IMR-90 (cell line): ENCODE measurements around the gene AGXT2. TPM values are rescaled to one million over a fixed set of nuclear protein-coding genes. Genes with fewer than 3 reads are reported as not detected.

Experiments
- ATAC-seq: fragments of 200-7000 bp; cut with Tn5 transposase; 2 replicates; pipeline ENCODE4 v1.9.1; 2020; ENCODE audit warnings: low read depth, mild to moderate bottlenecking, moderate library complexity
- BruUV-seq: library from RNA; stranded (reverse); fragments of 400-500 nt; replicated peaks from 2 replicates; lab custom pipeline; 2021; lab: Mats Ljungman, UMichigan
- CTCF ChIA-PET: fragments of 300-600 bp; formaldehyde crosslinking; extraction: SDS; loops from one replicate; lab custom pipeline; 2021; ENCODE audit warnings: antibody characterized with exemption; lab: Yijun Ruan, JAX
- POLR2A ChIA-PET: fragments of 300-600 bp; sonication (Branson Sonifier 250); formaldehyde crosslinking; loops from one replicate; lab custom pipeline; 2022; ENCODE audit warnings: antibody characterized with exemption; ENCODE audit not compliant: unreplicated experiment; lab: Charles Lee
- DNase-seq: peaks from one replicate; pipeline ENCODE4 v3.0.0; 2013
- H2AFZ ChIP-seq: replicated peaks from 2 replicates; pipeline ENCODE3; 2013; ENCODE audit warnings: low read length, mild to moderate bottlenecking; ENCODE audit not compliant: poor library complexity
- H2AK5ac ChIP-seq: 2 replicates; pipeline ENCODE4 v1.6.1; 2013; ENCODE audit warnings: low read depth, low read length, inconsistent platforms
- H2AK9ac ChIP-seq: replicated peaks from 2 replicates; pipeline ENCODE3; 2013; ENCODE audit warnings: mild to moderate bottlenecking, low read depth, low read length, moderate library complexity; ENCODE audit not compliant: poor library complexity
- H2BK120ac ChIP-seq: 2 replicates; pipeline ENCODE4 v1.6.1; 2013; ENCODE audit warnings: low read depth, low read length, inconsistent platforms
- H2BK15ac ChIP-seq: 3 replicates; pipeline ENCODE4 v1.6.1; 2013; ENCODE audit warnings: low read depth, low read length, inconsistent platforms
- H2BK20ac ChIP-seq: 2 replicates; pipeline ENCODE4 v1.6.1; 2013; ENCODE audit warnings: low read depth, mild to moderate bottlenecking, inconsistent platforms, low read length, moderate library complexity
- H2BK5ac ChIP-seq: 2 replicates; pipeline ENCODE4 v1.6.1; 2013; ENCODE audit warnings: mild to moderate bottlenecking, low read depth, low read length, inconsistent platforms; ENCODE audit not compliant: poor library complexity, severe bottlenecking
- H3K14ac ChIP-seq: replicated peaks from 2 replicates; pipeline ENCODE4 v1.6.1; 2013; ENCODE audit warnings: low read depth, low read length, inconsistent platforms
- H3K18ac ChIP-seq: 2 replicates; pipeline ENCODE4 v1.6.1; 2013; ENCODE audit warnings: low read depth, low read length, control low read depth
- H3K23ac ChIP-seq: 2 replicates; pipeline ENCODE4 v1.6.1; 2013; ENCODE audit warnings: low read depth, low read length, inconsistent platforms
- H3K27ac ChIP-seq: 2 replicates; pipeline ENCODE4 v1.5.1; 2013; ENCODE audit warnings: mild to moderate bottlenecking, control low read depth, low read length; ENCODE audit not compliant: insufficient read depth
- H3K27me3 ChIP-seq: 2 replicates; pipeline ENCODE4 v1.6.1; 2013; ENCODE audit warnings: low read length; ENCODE audit not compliant: control insufficient read depth, insufficient read depth
- H3K36me3 ChIP-seq: 2 replicates; pipeline ENCODE4 v1.6.1; 2013; ENCODE audit warnings: low read length, mixed read lengths; ENCODE audit not compliant: control insufficient read depth, insufficient read depth
- H3K4ac ChIP-seq: 2 replicates; pipeline ENCODE4 v1.6.1; 2013; ENCODE audit warnings: low read depth, low read length, inconsistent platforms
- H3K4me1 ChIP-seq: 2 replicates; pipeline ENCODE4 v1.6.1; 2013; ENCODE audit warnings: low read length, mixed read lengths; ENCODE audit not compliant: control insufficient read depth, insufficient read depth
- H3K4me2 ChIP-seq: 2 replicates; pipeline ENCODE4 v1.6.1; 2013; ENCODE audit warnings: low read depth, mild to moderate bottlenecking, control low read depth, low read length, moderate library complexity
- H3K4me3 ChIP-seq: 2 replicates; pipeline ENCODE4 v1.5.1; 2013; ENCODE audit warnings: low read depth, mild to moderate bottlenecking, control low read depth, low read length, moderate library complexity; ENCODE audit not compliant: insufficient read depth
- H3K56ac ChIP-seq: 2 replicates; pipeline ENCODE4 v1.6.1; 2013; ENCODE audit warnings: low read length, inconsistent platforms; ENCODE audit not compliant: insufficient read depth; ENCODE audit errors: extremely low read depth
- H3K79me1 ChIP-seq, 2 experiments: 2 replicates each; pipeline ENCODE4 v1.6.1; 2013; ENCODE audit warnings: low read length in 2 of 2, inconsistent platforms in 1 of 2, low read depth in 1 of 2
- H3K9ac ChIP-seq: 2 replicates; pipeline ENCODE4 v1.6.1; 2013; ENCODE audit warnings: low read depth, low read length, control low read depth
- H3K9me1 ChIP-seq: 2 replicates; pipeline ENCODE4 v1.6.1; 2013; ENCODE audit warnings: low read length, inconsistent platforms; ENCODE audit not compliant: insufficient read depth
- H3K9me3 ChIP-seq: 2 replicates; pipeline ENCODE4 v1.6.1; 2013; ENCODE audit warnings: low read length; ENCODE audit not compliant: control insufficient read depth, insufficient read depth
- H4K20me1 ChIP-seq: 2 replicates; pipeline ENCODE4 v1.6.1; 2013; ENCODE audit warnings: low read length, inconsistent platforms; ENCODE audit not compliant: insufficient read depth
- H4K5ac ChIP-seq: 2 replicates; pipeline ENCODE4 v1.6.1; 2013; ENCODE audit warnings: mild to moderate bottlenecking, low read depth, low read length, control low read depth
- H4K8ac ChIP-seq, 2 experiments: 2 replicates each; pipeline ENCODE4 v1.6.1; 2013; ENCODE audit warnings: low read depth in 2 of 2, low read length in 2 of 2, control low read depth in 1 of 2, inconsistent platforms in 1 of 2
- H4K91ac ChIP-seq: 2 replicates; pipeline ENCODE4 v1.6.1; 2013; ENCODE audit warnings: low read depth, low read length, inconsistent platforms; ENCODE audit not compliant: insufficient read depth
- MAFK ChIP-seq: IDR thresholded peaks from 2 replicates; pipeline ENCODE4 v1.6.1; 2012; ENCODE audit warnings: low read depth, low read length, improper control_type of control experiment
- POLR2A ChIP-seq: IDR thresholded peaks from 2 replicates; pipeline ENCODE4 v1.6.1; 2012; ENCODE audit warnings: mild to moderate bottlenecking, low read depth, low read length
- WGBS, 2 experiments: methylation state at CpG; one replicate each; pipeline versions ENCODE4 v1.1.5 to v1.1.7; 2013; ENCODE audit warnings: missing lambda C conversion rate in 2 of 2; ENCODE audit not compliant: insufficient read length in 1 of 2; ENCODE audit errors: extremely low coverage in 2 of 2; 5-methylcytosine and 5-hydroxymethylcytosine counted together
- dilution Hi-C: fragments of 300-500 bp; cut with HindIII; formaldehyde crosslinking; loops from one replicate; pipeline ENCODE4 v1.14.3; 2018; ENCODE audit warnings: low sequenced_read_pairs; ENCODE audit not compliant: unreplicated experiment
- in situ Hi-C: fragments of 300-500 bp; cut with MboI; formaldehyde crosslinking; loops from 3 replicates; pipeline ENCODE4 v1.14.3; 2019; ENCODE audit warnings: low sequenced_read_pairs, inconsistent platforms, mixed read lengths
- intact Hi-C: fragments of 100-400 bp; cut with micrococcal nuclease; formaldehyde crosslinking; loops from 2 replicates; pipeline ENCODE4 v1.10.0; 2022
- polyA plus RNA-seq, 3 experiments: library from polyadenylated mRNA; depleted of rRNA; stranded (reverse); fragments of >200 nt; gene quantifications; 2 replicates each; pipeline ENCODE4 v1.2.3, GENCODE V29; 2012; ENCODE audit warnings: low replicate concordance in 1 of 3
- total RNA-seq: library from RNA; depleted of rRNA; stranded (reverse); fragments of >200 nt; gene quantifications from 2 replicates; pipeline ENCODE4 v1.2.3, GENCODE V29; 2012

The AGXT2 gene
- total and polyA plus RNA-seq, 2 of the 4 experiments (the other 2 are of a cell fraction) = not detected

- POLR2A ChIA-PET = no interaction called here
- H4K20me1 ChIP-seq = no peaks in the 10 kb centered on the region
- no peak for DNase-seq
- H3K36me3 ChIP-seq = no peaks in the 10 kb centered on the region
- no peaks in the 10 kb centered on the region; the same call in 1 of the 2 replicates for H3K9me1 ChIP-seq
- CTCF ChIA-PET = no interaction called here
- no peaks in the 10 kb centered on the region for H3K9me3 ChIP-seq
- no peaks in the 10 kb centered on the region for H3K4me1 ChIP-seq
- no peak overlapping the region for H2AFZ ChIP-seq
- no peak overlapping the region for H2AK9ac ChIP-seq
- dilution Hi-C loops = no loop called here
- ATAC-seq = no peak
- H3K79me1 ChIP-seq = no peaks in the 10 kb centered on the region
- no peak overlapping the region for H3K18ac ChIP-seq
- H4K8ac ChIP-seq = no peak overlapping the region
- no CpG with 5 or more reads among the region's 1 CpG for WGBS, 2 experiments
- H3K4ac ChIP-seq = no peak overlapping the region
- no peak overlapping the region for H3K23ac ChIP-seq
- no peak overlapping the region for H2BK20ac ChIP-seq
- H3K9ac ChIP-seq = no peak overlapping the region
- no peak overlapping the region for H4K5ac ChIP-seq
- H2AK5ac ChIP-seq = no peak overlapping the region
- H3K56ac ChIP-seq = no peak overlapping the region
- H2BK120ac ChIP-seq = no peak overlapping the region
- no peak overlapping the region for H3K14ac ChIP-seq
- H2BK15ac ChIP-seq = no peak overlapping the region
- peaks cover 10% of the 10 kb centered on the region for H3K27me3 ChIP-seq
- H3K4me3 ChIP-seq = no peak overlapping the region
- no peak overlapping the region for H4K91ac ChIP-seq
- BruUV-seq = no TSS peak
- intact Hi-C loops = no loop called here
- no peak overlapping the region for H3K4me2 ChIP-seq
- in situ Hi-C loops = loop anchor here (25.0 kb wide), 1 partner anchor 515 kb away; the partner anchor contains the start of gene SPEF2
- no peak overlapping the region for H2BK5ac ChIP-seq
- no peak overlapping the region for H3K27ac ChIP-seq
- TF ChIP-seq MAFK (peak; percentile 92), POLR2A (no peak)
These were observed 49.2 kb upstream of the AGXT2 start for GRCh38 chr5:35096932-35097331.
